Inferior parietal cortex (tissue), 1 donor: ENCODE results near the gene SPON2.

ENCODE experiments used
- DNase-seq: peaks from one replicate; pipeline ENCODE4 v3.0.0-alpha.2; 2016; ENCODE audit errors: extremely low spot score

The SPON2 gene

DNA sequence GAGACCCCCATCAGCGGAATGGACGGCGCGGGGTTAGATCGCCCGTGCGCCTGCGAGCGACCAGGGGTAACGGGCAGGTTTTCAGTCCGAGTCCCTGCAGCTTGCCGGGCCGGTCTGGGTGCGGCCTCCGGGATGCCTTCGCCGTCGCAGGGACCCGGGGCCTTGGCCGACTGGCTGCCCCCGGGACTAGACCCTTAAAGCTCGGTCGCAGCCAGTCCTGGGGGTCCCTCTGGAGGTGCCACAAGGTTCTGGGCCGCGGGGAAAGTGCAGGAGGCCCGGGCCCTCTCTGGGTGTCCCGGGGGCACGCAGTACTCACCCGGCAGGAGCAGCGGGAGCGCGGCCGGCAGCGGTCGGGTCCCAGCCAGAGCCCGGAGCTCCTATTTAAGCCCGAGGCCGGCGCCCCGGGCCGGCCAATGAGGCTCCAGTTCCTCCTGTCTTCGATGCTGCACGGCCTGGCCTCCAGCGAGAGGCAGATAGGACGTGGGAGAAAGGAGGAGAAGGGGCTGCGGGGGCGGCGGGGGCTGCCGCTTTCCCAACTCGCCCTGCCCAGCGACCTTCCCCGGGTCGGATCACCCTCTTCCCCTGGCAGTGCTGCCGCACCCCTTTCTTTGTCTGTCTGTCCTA is at the start of gene SPON2:
Gene SPON2 (minus strand): TSS at position 356 of the 624 bp plus-strand sequence.
- no peak for DNase-seq

DNA sequence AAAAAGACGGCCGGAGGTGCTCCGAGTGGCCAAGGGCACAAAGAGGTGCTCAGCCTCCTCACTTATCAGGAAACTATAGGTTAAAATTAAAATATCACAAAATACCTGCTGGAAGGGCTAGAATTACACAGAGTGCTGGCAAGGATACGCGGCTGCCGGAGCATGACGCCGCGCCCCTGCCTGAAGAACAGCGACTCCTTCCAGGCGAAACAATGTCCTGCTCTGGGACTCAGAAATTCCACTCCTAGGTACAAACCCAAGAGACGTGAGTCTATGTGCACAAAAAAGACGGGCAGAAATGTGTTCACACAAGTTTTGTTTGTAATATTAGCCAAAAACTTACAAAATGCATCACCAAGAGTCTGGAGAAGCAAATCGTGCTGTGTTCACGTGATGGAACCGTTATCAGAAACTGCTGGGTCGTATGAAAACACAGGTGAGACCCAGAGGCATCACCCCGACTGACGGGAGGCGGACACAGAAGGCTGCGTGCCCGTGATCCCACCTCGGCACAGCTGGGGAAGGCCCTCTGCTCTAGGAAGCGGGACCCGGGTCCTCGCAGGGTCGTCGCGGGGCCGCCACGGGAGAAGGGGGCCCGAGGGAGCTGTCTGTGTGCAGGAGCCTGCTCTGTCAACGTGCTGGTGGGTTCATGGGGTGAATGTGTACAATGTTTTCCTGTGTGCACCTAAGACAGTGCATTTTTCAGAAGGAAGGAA is 48.9 kb upstream of the SPON2 start:
- no peak for DNase-seq

DNA sequence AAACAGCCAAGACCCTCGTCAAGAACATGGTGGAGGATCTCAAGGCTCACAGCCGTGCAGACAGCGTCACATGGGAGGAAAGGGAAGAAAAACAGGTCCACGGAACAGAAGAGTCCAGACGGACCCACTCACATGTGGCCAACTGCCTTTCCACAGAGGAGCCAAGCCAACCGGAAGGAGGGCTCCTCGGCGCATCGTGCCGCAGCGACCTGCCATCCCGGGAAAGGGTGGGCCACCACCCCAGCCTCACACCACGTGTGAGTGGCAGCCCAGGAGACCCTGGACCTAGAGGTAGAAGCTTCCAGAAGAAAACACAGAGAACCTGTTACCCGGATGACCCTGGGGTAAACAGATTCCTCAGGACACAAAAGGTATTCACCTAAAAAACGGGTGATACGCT is 48.2 kb upstream of the SPON2 start:
- no peak for DNase-seq

DNA sequence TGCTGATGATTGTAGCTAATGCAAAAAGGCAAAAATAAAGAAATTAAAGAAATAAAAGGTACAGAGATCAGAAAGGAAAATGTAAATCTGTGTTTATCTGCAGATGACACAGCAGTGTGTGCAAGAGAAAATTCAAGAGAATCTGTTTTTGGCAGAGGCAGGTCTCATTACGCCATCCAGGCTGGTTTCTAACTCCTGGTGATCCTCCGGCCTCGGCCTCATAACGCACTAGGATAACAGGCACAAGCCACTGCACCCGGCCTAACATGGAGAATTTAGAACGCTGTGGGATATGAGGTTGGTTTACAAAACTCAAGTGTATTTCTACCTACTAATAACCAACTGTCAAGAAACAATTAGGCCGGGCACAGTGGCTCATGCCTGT is 47.2 kb upstream of the SPON2 start:
- no peak for DNase-seq

DNA sequence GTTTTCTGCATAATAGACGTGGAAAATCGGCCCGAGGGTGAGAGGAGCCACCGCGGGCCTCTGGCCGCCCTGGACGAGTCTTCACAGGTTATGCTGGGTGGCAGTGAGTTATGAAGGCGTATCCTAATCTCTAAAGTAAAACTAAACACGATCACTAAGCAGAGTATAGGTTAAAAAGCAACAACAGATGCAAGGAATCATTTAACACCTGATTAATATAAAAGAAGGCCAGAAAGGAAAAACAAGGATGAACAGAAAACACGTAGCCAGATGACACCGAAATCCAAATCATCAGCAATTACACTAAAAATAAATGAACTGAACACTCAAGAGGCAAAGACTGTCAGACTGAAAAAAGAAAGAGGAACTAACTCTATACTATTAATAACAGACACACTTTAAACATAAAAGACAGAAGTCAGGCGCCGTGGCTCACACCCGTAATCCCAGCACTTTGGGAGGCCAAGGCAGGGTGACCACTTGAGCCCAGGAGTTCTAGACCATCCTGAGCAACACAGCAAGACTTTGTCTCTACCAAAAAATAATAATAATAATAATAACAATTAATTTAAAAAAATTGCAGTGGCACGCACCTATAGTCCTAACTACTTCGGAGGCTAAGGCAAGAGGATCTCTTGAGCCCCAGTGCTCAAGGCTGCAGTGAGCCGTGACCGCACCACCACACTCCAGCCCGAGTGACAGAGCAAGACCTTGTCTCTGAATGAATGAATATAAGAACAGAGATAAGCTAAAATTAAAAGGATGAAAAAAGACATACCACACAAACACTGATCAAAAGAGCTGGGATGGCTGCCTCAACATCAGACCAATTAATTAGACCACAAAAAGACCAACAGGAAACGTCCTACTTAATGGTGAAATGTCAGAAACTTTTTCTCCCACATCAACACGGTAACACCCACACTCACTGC is 46.5 kb upstream of the SPON2 start:
- DNase-seq: no peak

DNA sequence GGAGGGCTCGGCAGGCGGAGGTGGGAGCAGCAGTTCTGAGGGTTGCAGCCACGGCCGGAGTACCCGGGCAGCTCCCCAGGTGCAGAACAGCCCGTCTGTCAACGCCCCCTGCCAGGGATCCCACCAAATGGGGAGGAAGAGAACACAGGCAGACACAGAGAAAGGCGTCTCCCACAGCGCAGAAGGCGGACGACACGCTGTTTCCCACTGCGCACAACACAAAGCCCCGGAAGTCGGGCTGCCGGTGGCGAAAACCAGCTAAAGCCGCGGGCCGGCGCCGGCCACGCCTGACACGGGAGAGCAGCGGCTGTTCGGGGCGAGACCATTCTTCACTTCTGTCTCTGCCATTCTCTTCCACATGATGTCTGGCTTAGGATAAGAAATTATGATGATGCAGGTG is 45.0 kb upstream of the SPON2 start:
- no peak for DNase-seq

DNA sequence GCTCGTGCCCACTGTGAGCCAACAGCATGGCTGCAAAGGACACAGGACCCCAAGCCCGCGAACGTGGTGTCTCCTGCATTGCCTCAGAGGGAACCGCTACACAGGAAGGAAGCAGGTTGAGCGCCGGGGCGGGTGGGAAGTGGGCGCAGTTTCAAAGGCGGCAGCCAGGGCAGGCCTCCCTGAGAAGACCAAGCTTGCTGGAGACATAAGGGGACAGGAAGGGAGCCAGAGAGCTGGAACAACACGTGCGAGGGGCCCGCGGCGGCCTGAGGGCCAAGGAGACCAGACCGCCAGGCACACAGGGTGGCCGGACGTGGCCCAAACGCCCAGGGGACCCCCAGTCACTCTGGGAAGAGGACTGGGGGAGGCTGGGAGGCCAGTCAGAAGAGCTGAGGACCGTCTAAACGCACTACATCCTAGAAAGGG is 44.5 kb upstream of the SPON2 start:
- no peak for DNase-seq

DNA sequence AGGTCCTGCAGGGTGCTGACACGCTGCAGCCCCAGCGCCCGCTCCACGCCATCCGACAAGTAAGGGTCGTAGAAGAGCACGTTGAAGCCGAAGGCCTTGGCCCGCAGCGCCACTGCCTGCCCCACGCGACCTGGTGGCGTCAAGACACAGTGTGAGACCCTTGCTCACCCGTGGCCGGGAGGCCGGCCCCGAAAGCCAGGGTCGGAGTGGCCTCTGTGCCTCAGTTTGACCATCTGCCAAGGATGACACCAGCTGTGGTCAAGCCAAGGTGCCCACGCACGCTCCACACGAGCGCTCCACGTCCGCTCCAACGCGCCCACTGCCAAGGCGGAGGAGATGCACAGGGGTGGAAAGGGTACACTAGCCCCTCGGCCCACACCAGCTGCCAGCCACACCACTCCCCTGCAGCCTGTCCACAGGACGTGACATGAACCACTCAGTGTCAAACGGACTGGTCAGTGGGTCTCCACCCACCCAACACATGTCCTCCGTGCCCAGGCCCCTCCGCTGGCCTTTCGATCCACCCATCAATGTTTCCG is 43.8 kb upstream of the SPON2 start:
- DNase-seq: no peak

DNA sequence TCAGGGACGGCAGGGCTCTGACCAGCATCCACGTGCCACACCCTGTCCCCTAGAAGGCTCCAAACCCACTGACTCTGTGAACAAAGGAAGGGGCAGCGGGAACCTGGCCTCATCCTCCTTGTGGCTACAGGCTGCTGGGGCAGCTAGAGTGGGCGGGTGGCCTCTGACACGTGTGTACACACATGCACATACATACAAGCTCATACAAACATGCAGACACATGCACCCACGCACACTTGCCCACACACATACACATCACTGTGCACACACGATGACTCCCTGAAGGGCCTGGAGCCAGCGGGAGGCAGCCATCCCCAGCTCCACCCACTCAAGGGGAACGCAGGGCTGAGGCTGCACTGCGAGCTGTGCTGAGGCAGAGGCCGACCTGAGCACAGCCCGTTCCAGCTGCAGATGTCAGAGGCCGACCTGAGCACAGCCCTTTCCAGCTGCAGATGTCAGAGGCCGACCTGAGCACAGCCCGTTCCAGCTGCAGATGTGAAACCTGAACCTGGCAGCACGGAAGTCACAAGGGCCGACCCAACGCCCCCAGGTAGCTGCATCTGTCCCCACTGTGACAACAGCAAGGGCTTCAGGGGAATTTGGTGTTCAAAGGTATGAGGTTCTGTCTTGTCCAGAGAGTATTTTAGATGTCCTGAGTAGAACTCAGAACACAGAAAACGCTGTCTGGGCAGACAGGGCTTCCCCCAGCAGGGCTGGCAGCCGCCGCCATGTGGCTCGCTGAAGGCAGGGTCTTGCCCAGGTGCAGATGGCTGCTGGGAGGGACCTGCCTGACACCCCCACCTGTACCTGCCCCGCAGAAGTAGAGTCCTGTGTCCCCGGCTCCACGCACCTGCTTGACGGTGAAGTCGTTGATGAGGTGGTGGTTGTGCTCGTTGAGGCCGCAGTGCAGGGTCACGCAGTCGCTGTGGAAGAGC is 43.0 kb upstream of the SPON2 start:
- DNase-seq: no peak

DNA sequence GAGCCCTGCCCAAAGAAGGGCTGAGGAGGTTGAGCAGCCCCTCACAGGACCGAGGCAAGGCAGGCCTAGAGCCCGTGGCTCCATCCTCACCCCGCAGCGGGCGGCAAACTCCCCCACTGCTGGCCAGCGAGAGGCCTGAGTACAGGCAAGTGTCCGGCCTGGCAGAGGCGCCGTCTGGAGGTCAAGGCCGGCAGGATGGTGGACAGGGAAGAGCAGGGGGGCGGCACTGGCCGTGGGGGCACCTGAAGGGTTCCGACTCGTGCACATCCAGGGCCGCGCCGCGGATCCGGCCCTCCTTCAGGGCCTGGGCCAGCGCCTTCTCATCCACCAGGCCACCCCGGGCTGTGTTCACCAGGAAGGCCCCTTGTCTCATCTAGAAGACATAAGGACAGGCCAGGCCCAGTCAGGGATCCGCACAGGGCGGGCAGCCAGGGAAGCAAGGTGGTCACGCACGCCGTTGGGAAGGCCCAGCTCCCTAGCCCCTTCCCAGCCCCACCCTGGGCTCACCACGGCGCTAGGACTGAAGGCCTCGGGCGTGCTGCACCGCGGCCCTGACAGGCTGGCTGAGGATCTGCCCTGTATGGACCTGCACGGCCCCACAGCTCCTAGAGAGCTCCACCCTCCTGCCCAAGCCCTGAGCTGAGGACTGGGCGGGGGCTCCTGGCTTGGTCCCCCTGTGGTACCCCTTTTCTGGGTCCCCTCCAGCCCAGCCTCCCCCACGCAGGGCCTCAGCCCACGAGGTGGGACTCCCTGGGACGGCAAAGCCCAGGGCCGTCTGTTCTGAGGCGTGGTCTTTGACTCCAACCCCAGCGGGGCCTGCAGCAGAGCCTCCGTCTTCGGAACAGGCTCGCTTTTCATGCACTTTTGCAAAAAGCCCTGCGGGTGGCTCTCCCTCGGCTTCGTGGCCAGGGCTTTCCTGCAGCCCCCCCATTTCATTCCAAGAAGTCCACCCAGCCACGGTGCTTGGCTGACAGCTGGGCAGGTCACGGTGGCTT is 42.0 kb upstream of the SPON2 start:
- no peak for DNase-seq

DNA sequence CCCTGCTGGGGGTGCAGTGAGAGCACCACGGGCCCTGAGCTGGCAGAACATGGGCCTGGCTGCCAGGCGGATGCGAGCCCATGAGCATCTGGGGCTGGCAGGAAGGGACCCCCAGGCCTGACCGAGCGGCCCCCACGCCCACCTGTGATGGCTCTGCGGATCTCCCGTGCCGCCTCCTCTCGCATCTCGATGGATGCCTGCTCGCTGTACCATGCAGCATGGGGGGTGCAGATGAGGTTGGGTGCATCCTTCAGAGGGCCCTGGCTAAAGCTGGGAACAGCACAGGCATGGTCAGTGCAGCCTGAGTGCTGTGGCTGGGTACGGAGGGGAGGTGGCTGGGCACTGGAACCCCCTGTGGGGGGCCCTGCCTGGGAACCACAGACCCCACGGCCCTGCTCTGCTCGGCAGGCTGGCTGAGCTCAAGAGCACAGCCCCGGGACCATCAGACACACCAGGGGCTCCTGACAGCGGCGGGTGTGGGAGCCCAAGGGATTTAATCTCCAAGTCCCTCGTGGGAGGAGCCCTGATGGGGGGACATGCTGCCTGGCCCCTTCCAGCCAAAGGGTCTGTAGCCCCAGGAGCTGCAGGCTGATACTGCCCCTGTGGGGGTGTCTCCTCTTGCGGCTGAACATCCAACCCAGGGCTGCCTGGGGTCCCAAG is 41.1 kb upstream of the SPON2 start:
- no peak for DNase-seq

DNA sequence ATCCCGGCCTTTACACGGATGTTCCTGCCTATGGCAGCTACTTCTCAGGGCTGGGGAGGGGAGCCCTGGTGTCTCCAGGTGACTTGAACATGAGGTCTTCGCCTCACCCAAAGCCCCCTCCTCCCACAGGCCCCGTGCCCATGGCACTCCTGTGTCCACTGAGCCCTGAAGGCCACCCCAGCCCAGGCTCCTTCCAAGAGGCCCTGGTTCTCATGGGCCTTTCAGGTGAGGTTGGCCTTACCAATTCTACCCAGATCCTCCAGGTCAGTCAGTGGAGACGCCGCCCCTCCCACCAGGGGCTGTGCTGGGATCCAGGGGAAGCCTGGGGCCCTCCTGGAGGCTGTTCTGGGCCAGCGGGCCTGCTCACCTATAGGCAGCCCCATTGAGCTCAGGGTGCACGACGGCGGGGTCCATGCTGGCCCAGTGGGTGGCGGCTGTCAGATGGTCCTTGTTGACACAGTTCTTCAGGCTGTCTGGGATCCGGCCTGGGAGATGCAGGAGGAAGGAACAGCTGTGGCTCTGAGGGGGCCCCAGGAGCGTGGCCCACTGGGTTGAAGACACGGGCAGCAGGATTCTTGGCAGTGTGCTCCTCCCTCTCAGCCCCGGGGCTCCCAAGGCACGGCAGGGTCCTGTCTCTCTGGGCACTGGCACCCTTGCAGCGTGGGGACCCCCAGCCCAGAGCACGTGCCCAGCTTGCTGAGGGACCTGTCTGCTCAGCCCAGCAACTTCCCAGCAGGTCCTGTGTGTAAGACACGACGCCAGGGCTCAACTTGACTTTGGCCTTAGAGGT is 40.4 kb upstream of the SPON2 start:
- DNase-seq: no peak

DNA sequence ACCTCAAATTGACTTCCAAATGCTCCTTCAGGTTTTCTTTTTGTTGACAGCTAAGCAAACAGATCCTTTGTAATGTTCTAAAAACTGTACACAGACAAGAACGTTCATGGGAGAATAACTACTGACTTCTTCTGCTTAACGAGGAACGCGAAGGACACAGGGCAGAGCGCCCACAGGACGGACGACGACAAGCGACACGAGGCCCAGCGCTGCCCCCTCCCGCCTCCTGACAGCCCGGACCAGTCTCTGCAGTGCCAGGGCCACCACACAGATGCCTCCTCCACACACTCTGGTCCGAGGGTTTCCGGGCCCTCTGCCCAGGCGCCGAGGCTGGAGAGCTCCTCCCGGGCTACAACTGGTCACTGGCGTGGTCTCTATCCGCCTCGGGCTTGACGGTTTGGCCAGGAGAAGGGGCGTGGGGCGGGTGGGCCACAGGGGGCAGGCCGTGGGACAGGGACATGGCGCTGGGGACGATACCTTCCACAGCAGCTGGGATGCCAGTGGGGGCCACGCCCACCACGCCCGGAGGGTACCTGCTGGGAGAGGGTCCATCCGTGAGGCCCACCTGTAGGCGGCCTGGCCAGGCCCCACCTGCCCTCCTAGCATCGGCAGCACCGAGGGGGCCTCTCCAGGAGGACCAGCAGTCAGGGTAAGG is 39.6 kb upstream of the SPON2 start:
- no peak for DNase-seq

DNA sequence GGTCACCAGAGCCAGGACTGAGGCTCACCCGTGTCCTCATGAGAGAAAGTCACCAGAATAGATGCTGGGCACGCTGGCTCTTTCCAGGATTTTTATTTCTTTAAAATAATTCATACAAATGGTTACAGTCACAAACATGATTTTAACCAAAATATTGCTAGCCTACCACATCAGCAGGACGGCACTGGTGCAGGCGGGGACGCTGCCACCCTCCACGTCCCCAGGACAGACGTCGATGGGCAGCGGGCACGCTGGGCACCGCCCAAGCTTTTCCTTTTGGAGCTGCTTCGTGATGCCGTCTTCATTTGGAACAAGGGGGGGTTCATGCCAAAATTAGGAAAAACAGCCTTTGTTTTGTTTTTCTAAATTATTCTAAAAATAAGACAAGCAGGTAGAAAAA is 39.0 kb upstream of the SPON2 start:
- DNase-seq: no peak

DNA sequence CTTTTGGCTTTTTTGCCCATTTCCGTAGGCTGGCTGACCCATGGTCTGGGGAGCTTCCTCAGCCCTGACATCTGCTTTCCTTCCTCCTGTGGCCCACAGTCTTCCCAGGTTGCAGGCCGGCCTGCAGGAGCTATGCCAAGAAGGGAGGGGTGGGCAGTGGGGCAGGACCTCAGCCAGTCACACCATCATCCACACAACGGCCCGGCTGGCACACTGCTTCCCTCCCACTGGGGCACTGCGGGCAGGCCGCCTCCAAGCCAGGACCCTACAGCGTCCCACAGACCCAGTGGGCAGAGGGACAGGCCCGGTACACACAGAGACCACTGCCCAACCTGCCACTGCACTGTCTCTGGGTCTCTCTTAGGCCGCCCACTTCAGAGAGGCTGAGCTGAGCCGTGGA is 38.6 kb upstream of the SPON2 start:
- DNase-seq: no peak

DNA sequence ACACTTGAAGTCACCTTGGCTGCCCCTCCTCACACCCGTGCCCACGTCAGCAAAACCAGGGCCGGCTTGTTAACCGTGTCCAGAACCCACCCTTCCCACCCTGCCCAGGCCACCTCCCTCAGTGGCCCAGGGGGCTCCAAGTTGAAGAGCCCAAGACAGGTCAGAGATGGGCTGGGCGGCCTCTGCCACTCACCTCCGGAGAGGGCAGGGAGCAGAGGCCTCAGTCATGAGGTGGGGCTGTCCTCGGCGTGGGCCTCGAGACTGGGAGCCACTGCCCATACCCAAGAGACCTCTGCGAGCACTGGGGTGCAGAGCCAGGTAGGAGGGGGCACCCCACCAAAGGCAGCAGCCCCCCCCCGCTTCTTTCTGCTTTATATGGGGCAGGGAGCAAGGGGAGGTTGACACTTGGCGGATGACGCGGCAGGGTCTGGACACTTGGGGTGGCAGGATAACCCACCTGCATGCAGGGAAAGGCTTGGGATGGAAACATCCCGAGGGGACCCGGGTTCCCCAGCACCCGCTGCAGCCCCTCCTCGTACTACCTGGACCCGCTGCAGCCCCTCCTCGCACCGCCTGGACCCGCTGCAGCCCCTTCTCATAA is 38.0 kb upstream of the SPON2 start:
- no peak for DNase-seq

DNA sequence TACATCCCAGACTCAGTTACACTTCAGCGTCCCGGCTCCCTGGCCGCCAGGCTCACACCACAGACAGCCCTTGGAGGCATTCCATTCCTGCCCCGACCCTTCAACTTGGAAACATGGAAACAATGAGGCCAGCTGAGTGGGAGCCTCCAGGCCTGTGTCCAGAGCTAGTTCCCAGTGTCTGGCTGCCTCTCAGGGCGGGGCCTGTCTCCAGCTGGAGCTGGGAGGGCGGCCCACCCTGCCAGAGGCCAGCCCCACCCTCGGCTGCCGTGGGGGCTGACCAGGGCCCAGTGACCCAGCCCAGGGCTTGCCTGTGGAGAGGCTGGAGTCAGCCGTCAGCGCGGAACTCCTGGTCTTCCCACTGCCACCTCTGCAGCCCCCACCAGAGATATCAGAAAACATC is 37.4 kb upstream of the SPON2 start:
- DNase-seq: no peak
